ENCODE results near the gene BSCL2.
"Not testable (repeated sequence)": the region's sequence is repeated elsewhere in the genome, so short reads cannot be mapped to it uniquely, and the experiment has no call there.

Gene BSCL2

DNA sequence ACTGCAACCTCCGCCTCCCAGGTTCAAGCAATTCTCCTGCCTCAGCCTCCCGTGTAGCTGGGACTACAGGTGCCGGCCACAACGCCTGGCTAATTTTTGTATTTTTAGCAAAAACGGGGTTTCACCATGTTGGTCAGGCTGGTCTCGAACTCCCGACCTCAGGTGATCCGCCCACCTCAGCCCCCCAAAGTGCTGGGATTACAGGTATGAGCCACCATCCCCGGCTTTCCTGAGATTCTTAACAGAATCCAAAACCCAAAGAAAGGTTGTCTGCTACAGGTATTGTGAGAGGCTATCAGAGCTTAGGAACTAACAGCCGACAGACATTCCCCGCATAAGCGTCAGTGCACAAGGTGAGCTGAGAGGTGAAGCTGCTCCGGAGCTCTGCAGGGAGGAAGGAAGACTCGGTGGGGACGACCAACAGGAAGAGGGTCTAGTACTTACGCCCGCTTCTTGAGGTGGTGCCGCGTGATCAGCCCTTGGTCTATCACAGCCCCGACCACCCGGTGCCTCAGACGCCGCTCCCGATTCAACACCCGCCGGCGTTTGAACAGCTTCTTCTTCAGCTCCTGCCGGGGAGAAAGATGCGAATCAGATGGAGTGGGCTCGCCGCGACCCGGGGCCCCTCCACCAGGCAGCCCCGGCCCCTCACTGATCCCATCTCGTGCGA lies 42.7 kb downstream of the BSCL2 start:
- in situ Hi-C loops (cut with MboI; ENCODE audit: low sequenced_read_pairs) = no loop called here

DNA sequence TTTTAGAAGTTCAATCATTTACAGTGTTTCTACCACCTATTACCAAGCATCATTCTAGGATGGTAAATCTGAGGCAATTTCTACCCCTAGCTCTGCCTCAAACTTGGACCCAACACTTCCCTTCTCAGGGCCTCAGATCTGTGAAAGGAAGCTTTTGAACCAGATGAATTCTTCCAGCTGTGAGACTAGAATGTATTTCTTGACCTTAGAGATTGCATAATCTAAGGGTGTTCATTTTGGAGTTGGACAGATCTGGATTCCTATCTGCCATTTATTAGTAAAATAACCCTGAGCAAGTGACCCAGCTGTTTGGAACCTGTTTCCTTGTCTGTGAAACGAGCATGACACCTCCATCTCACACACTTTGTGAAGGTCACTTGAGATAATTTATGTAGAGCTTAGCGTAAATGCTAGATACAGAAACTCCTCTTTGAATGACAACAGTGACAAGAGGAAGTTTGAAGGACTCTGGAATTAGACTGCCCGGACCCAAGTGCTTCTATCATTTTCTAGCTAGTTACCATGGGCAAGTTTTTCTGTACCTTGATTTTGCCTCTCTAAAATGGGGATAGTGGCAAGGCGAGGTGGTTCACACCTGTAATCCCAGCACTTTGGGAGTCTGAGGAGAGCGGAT lies 50.3 kb downstream of the BSCL2 start:
- in situ Hi-C loops (cut with MboI; ENCODE audit: low sequenced_read_pairs) = no loop called here

DNA sequence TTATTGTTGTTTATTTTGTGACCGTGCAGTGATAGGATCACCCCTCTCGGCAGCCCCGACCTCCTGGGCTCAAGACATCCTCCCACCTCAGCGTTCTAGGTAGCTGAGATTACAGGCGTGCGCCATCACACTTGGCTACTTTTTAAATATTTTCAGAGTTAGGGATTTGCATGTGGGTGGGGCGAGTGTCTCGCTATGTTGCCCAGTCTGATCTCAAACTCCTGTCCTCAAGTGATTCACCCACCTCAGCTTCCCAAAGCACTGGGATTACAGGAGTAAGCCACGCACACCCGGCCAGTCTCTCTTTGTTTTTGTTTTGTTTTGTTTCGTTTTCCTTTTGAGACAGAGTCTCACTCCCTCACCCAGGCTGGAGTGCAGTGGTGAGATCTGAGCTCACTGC lies 52.9 kb downstream of the BSCL2 start:
- in situ Hi-C loops (cut with MboI; ENCODE audit: low sequenced_read_pairs) = no loop called here

DNA sequence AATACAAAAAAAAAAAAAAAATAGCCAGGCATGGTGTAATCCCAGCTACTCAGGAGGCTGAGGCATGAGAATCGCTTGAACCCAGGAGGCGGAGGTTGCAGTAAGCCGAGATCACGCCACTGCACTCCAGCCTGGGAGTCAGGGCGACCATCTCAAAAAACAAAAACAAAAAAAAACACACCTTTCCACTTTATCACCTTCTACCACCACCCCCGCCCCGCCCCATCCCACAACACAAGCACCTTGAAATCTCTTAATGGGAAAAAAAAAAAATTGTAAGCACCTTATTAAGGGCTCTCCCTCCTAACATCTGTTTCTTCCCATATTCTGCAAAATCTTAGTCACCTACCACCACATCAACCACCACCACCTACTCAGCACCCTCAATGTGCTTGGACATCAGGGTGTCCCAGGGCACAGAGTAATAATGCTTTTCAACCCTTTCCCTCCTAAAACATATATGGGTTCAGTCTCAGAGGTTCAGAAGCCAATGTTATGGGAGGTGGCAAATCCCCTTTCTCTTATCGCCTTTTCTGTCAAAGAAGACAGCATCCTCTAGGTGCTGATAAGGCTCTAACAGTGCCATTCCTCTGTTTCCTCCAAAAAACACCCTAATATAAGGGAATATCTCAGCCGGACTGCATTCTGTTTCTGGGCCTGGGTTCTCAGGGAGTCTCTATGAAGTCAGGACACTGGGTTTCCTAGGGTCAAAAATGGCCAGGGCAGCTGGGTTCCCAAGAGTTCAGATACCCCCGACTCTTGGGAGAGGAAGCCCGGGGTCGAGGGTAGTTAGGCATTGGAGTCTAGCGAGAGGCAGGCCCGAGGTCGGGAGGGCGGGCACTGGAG lies 54.8 kb downstream of the BSCL2 start:
- in situ Hi-C loops (cut with MboI; ENCODE audit: low sequenced_read_pairs) = no loop called here

DNA sequence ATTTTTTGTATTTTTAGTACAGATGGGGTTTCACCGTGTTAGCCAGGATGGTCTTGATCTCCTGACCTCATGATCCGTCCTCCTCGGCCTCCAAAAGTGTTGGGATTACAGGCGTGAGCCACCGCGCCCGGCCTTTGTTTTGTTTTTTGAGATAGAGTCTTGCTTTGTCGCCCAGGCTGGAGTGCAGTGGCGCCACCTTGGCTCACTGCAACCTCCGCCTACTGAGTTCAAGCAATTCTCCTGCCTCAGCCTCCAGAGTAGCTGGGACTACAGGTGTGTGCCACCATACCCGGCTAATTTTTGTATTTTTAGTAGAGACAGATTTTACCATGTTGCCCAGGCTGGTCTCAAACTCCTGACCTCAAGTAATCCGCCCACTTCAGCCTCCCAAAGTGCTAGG lies 56.9 kb downstream of the BSCL2 start:
- in situ Hi-C loops (cut with MboI; ENCODE audit: low sequenced_read_pairs) = not testable (repeated sequence)

DNA sequence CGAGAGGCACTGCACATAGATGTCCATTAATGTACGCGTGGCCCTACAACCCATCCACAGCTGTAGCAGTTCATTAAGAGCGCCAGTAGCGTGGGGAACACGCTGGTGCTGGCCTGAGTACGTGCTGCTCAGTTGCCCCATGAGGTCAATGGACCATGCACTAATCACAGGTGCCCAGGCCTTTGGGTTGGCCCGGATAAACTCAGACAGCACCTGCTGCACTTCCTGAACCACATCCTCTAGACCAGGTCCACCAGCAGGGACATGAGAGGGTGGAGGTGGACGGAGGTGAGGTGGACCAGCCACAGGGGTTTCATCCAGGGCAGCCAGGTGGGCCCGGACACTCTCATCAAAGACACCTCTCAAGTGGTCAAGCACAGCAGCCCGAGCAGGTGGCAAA lies 57.7 kb downstream of the BSCL2 start:
- in situ Hi-C loops (cut with MboI; ENCODE audit: low sequenced_read_pairs) = no loop called here

DNA sequence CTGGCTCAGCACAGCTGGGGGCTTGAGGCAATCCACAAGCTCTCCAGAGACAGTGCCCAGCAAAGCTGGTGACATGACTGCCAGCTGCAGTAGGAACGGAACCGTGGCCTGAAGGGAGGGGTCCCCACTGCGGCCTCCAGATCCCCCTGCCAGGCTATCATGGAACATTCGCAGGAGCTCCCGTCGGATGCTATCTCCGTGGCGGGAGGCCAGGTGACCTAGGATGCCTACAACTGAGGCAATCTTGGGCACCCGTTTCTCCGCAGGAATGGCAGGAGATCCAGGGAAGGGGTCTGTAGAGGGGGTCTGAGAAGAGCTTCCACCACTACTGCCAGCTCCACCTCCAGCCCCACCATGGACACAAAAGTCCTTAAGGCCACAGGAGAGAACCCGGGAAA lies 58.3 kb downstream of the BSCL2 start:
- in situ Hi-C loops (cut with MboI; ENCODE audit: low sequenced_read_pairs) = no loop called here

DNA sequence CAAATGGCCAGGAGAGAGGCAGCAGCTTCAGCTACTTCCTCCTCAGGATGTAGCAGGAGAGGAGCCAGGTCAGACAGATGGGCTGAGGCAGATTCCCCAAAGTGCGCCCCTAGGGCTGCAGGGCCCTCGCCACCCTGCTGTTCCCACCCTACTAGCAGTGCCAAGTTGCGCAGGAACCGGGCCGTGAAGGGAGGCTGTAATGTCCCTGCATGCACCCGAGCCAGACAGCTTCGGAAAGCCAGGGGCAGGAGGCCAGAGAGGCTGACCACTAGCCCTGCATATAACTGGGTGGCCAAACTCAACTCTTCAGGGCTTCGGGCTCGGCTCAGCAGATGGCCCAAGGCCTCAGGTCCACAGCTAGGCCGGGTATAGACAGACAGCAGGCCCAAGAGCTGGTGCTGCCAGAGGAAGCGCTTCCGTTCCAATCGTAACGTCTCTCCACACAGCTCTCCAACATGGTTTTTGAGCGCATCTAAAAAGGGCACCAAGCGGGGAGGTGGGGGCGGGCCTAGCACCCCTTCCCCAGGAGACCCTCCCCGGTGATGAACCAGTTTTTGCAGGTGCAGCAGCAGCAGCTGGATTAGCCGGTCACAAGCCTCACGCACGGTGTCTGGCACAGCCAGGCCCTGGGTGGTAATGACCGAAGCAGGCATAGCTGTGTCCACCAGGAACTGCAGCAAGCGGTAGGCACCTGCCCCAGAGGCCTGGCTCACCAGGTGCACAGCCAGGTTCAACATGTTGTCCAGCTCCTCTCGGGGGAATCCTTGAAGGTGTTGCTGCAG lies 58.8 kb downstream of the BSCL2 start:
- in situ Hi-C loops (cut with MboI; ENCODE audit: low sequenced_read_pairs) = no loop called here

DNA sequence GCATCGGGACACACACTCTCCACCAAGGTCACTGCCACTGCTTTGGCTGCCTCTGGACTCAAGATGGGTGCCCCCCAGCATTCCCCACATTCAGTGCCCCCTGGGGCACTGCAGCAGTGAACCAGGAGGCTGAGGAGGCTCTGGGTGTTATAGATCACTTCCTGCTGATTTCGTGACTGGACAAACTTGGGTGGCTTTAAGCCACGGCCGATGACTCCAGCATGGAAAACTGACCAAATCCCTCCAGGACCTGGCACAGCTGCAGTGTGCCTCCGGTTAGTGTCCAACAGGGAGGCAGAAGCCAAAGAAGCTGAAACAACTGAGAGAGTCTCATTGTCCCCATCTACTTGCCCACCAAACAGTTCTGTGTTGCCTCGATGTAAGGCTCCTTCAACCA lies 59.6 kb downstream of the BSCL2 start:
- in situ Hi-C loops (cut with MboI; ENCODE audit: low sequenced_read_pairs) = no loop called here

DNA sequence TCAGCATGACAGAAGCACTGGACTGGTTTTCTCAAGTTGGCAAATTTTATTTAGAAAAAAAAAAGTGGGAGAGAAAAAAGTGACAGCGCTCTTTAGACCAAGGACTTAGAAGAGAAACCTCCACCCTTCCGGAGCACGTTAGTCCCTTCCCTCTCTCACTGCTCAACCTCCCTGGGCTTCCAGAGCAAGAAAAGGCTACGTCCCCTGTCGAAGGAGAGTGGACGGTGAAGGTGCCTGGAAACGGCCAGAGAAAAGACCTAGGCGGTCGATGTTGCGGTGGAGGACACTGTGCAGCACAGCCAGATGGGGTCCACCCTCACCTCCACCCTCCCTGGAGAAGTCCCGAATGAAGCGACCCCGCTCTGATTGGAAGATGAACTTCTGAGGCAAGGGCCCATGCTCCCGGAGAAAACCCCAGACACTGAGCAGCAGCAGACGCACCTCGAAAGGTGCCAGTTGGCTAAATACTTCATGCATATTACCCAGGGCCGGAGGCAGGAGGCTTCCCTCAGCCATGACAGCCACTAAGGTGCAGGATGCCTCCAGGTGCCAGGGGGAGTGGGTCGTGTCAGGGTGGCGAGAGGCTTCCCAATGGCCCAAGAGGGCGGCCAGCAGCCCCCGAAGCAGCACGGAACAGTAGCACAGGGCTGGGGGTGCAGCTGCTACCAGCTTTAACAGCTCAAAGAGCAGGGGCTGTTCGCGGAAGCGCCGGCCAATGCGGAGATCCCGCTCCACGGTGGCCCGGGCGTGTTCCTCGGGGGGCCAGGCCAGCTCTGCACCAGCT lies 60.2 kb downstream of the BSCL2 start:
- in situ Hi-C loops (cut with MboI; ENCODE audit: low sequenced_read_pairs) = no loop called here

DNA sequence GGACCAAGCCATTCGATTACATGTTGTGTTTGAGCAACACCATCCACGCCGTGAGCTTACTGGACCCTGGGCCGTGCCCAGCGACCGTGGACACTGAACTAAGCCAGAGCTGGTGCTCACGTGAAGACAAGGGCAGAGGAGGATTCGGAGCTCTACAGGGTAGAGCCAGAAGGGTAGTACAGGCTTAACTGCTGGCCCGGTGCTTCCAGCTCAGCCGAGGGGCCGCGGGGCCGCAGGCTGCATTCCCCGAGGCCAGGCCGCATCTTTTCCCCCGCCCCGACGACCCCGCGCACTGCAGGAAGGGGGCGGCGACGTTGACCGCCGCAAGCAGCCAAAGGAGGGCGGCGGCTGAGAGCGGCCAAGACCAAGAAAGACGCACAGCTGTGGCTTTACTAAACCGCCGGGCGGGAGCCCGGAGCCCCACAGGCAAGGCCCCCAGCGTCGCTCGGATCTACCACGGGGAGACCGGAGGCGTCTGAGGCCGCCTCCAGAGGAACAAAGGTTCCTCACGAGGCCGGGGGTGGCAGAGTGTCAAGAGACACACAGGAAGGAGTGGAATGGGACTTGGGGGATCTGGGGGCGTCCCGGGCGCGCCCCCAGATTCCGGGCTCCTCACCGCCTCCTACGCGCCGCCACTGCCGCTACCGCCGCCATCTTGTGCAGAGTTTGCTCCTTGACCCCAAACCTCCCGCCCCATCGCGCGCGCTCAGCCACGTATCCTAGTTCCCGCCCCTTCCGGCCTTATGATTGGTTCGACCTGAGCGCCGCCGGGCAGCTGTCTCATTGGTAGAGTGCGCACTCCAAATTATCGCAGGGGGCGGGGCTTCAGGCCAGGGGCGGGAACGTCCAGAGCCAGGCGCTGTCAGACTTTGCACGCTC lies 61.0 kb downstream of the BSCL2 start, which contains the start of gene GANAB:
Gene GANAB (minus strand): TSS at position 668 of the 879 bp plus-strand sequence. CDS start 14 bp downstream, at position 654.
- in situ Hi-C loops (cut with MboI; ENCODE audit: low sequenced_read_pairs) = no loop called here

DNA sequence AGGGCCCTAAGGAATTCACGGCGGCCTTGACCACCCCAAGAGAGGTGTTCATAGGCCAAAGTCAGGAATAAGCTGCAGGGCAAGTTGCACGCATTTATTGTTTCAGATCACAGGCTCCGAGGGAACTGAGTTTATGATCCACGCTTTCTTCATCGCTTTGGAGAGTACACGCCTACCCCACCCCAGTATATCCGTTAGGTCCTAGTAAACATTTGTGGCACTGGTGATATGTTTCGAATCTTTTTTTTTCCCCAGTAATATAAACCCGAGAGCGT lies 61.6 kb downstream of the BSCL2 start:
- in situ Hi-C loops (cut with MboI; ENCODE audit: low sequenced_read_pairs) = no loop called here

DNA sequence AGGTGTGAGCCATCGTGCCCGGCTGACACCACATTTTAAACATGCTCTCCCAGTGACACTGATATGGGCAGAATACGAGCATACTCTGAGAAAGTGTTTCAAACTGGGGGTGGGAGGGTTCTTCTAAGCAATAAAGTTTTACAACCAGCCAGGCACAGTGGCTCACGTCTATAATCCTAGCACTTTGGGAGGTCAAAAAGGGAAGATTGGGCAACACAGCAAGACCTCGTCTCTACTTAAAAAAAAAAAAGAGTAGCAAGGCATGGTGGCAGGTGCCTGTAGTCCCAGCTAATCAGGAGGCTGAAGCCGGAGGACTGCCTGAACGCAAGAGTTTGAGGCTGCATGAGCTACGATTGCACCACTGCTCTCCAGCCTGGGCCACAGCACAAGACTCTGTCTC lies 63.0 kb downstream of the BSCL2 start:
- in situ Hi-C loops (cut with MboI; ENCODE audit: low sequenced_read_pairs) = no loop called here

Measured in HL-60/S4 treated with phorbol 12-myristate 13-acetate at 8.2 ng/mL for 4 days and 3 days (cell line).